HEK293T (cell line): ENCODE data around the gene CTIF.

Experiments
- BHLHE40 ChIP-seq: fragments of 450-650 bp; IDR thresholded peaks from 2 replicates; pipeline ENCODE4 v1.6.1; 2016; ENCODE audit warnings: mild to moderate bottlenecking, moderate library complexity, borderline replicate concordance
- HDGF ChIP-seq: fragments of 450-650 bp; IDR thresholded peaks from 2 replicates; pipeline ENCODE4 v1.6.1; 2017; ENCODE audit warnings: antibody characterized with exemption, borderline replicate concordance
- L3MBTL2 ChIP-seq: fragments of 450-650 bp; conservative IDR thresholded peaks from 2 replicates; pipeline ENCODE4 v1.6.1; 2016; ENCODE audit warnings: mild to moderate bottlenecking
- SP1 ChIP-seq: fragments of 450-650 bp; IDR thresholded peaks from 2 replicates; pipeline ENCODE4 v1.6.1; 2017
- ZNF384 ChIP-seq: fragments of 450-650 bp; IDR thresholded peaks from 2 replicates; pipeline ENCODE4 v1.6.1; 2016
- TF ChIP-seq, protein P1 (sequence below): fragments of 450-650 bp; IDR thresholded peaks from 2 replicates; pipeline ENCODE4 v1.6.1; 2016

GRCh38 chr18:48638896-48639771 is 100.3 kb downstream of the CTIF start:
- TF ChIP-seq HDGF, result no peak
- TF ChIP-seq BHLHE40, result no peak
- TF ChIP-seq SP1, result no peak
- TF ChIP-seq, protein P1, sequence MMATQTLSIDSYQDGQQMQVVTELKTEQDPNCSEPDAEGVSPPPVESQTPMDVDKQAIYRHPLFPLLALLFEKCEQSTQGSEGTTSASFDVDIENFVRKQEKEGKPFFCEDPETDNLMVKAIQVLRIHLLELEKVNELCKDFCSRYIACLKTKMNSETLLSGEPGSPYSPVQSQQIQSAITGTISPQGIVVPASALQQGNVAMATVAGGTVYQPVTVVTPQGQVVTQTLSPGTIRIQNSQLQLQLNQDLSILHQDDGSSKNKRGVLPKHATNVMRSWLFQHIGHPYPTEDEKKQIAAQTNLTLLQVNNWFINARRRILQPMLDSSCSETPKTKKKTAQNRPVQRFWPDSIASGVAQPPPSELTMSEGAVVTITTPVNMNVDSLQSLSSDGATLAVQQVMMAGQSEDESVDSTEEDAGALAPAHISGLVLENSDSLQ, result no peak
- TF ChIP-seq L3MBTL2, result no peak
- no peak for TF ChIP-seq ZNF384
